GM10266 (cell line): ENCODE results near the gene MED9.

Source experiments
- DNase-seq: peaks from one replicate; pipeline ENCODE4 v3.0.0; 2012; ENCODE audit errors: extremely low spot score
- TF ChIP-seq, protein P1 (sequence below): IDR thresholded peaks from 2 replicates; pipeline ENCODE4 v1.5.1; 2012; ENCODE audit warnings: mild to moderate bottlenecking, low read depth; ENCODE audit not compliant: control insufficient read depth, insufficient read depth; ENCODE audit errors: missing control alignments

The MED9 gene

DNA sequence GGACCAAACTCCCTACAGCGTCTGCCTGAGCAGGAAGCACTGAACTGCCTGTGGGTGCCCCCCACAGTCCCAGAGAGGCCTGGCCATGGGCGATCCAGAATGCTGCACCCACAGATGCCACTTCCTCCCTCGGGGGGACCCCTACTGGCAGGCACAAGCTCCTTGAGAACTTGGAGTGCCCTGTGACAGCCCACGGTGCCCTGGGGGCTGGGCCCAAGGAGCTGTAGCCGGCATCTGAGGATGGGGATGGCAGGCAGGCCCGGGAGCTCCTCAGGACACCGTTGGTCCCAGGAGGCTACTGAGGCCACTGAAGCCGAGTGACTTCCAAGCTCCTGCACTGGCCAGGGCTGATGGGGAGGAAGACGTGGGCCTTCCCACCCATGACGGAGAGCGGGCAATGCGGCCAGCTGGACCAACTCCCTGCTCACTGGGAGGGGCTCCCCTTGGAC lies 34.5 kb downstream of the MED9 start:
- TF ChIP-seq, protein P1, sequence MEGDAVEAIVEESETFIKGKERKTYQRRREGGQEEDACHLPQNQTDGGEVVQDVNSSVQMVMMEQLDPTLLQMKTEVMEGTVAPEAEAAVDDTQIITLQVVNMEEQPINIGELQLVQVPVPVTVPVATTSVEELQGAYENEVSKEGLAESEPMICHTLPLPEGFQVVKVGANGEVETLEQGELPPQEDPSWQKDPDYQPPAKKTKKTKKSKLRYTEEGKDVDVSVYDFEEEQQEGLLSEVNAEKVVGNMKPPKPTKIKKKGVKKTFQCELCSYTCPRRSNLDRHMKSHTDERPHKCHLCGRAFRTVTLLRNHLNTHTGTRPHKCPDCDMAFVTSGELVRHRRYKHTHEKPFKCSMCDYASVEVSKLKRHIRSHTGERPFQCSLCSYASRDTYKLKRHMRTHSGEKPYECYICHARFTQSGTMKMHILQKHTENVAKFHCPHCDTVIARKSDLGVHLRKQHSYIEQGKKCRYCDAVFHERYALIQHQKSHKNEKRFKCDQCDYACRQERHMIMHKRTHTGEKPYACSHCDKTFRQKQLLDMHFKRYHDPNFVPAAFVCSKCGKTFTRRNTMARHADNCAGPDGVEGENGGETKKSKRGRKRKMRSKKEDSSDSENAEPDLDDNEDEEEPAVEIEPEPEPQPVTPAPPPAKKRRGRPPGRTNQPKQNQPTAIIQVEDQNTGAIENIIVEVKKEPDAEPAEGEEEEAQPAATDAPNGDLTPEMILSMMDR = no peak
- no peak for DNase-seq

DNA sequence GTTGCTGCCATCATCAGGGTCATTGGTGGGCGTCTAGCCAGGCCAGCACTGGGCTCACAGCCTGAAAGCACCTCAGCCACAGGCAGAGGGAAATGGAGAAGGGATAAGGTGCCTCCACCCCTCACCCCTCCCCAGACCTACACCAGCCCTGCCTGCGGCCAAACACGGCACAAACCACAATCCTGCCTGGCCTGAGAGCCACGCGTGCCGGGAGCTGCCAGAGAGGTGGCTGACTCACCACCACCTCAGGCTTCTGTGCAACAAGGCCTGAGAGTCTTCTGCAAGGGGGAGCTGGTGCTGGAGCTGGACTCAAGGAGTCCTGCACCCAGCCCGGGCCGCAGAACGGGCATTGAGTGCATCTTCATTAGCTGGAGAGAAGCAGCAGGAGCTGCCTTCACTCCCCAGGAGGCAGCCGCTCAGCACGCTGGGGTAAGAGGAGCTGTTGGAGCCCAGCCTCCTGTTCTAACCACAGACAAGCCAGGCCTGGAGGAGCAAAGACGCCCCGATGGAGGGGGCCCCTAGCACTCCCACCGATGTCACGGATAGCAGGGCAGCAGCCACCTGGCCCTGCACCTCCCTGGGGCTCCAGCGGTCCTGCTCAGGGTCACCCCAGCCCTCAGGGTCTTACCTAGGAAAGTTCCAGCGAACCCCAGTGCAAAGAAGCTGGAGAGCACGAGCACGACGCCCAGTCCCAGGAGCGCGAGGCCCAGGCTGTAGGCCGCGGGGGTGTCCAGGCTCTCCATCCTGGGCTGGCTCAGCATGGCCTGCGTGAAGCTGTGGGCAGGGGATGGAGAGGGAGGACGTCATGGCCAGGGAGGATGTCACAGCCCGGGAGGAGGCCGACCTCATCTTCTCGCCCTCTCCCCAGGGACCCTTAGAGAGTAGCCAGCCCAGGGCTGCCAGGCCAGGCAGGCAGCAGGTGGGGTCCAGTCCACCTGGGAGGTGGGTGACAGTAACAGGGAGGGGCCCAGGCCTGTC lies 35.4 kb downstream of the MED9 start:
- TF ChIP-seq, protein P1 = no peak
- DNase-seq = no peak

DNA sequence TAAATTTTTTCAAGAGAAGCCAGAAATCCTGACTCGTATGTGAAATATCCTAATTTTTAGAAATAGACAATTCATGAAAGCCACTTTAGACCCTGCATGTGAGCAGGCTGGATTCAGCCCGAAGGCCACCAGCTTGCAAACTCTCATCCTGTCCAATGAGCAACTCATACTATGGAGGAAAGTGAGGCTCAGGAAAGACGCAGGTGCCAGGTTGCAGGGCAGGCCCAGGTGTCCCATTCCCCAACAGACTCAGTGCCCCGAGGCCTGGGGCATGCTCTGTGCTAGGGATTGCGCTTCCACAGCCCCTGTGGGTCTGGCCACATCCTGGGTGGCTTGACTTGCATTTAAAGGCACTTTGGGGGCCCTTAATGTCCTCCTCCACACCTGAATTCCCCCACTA lies 36.1 kb downstream of the MED9 start:
- DNase-seq = no peak
- TF ChIP-seq, protein P1 = no peak

DNA sequence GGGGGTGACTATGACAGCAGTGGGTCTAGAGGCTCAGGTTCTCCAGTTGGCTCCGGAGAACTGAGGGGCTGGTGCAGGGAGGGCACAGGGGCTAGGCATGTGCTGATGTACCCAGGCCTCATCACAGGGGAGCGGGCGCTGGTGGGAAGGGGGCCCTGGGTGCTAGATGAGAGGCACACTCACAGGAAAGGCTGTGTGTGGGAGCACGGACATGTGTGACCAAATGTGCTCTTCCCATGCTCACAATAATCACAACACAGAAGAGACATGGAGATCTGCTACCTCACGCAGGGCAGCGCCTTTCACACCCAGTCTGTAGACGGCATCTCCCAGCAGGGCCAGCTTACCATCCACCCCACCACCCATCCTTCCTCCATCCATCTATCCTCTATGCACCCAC lies 36.8 kb downstream of the MED9 start:
- TF ChIP-seq, protein P1 = no peak
- DNase-seq = no peak

DNA sequence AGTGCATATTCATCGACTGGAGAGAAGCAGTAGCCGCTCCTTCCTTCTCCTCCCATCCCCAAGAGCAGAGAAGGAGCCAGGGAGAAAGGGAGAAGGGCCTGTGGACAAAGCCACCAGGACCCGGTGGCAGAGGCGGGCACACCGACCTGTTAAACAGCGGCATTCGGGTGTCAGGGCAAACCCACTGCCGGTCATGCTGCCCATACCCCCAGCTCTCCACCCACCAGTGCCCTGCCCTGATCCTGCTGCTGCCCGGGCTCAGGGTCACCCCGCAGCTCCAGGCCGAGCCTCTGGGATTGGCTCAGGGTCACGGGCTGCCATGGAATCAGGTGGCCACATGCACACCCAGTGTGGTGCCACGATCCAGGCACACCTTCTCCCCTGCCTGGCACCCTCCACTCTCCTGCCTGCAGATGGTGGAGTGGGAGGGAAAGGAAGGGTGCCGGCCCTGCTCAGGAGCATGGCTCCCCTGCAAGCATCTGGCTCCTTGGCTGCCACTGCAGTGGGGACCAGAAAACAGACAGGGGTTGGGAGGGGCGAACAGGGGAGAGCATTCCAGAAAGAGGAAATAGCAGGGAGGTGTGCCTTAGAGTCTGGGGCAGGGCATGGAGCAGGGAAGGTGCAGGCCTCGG lies 37.7 kb downstream of the MED9 start:
- DNase-seq = no peak
- TF ChIP-seq, protein P1 = no peak

DNA sequence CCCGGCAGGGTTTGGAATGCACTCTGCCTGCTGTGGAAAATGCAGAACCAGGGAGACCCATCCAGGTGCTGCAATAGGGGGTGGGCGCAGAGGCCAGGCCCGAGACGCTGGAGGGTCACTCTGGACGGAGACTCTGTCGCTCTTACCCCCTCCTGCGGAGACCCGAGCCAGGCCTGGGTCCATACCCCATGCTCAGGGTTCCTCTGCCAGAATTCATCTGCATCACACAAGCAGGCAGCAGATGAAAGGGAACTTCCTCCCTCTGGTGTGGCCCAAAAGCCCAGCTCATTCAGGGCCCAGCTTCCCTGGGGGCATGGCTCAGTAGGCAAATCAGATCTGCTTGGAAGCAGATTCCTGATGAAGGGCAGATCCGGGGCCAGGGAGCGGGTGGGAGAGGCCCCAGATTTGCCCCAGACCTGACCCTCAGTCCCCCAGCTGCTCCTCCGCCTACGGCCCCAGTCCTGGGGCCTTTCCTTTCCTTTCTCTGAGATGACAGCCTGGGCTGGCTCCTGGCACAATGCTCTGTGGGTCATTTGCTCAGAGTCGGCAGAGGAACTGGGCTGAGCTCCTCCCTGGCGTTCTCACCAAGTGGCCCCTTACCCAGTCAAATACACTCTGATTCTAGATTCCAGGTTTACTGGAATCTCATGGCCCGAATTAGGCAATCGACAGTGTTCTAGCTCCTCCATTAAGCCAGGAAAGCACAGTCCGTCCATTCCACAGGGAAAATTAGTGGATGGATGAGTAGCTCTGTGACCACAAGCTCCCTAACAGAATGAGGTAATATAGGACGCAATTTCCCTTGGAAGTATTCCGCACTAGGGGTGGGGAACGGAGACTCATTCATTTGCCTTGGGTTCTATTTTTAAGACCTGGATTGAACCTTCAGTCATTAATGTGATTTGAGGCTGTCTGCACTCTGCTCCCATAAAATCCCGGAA lies 38.5 kb downstream of the MED9 start:
- no peak for DNase-seq
- TF ChIP-seq, protein P1 = no peak
